Measurements from ENCODE around the gene DLGAP1. TPM values are rescaled to one million over a fixed set of nuclear protein-coding genes. Genes with fewer than 3 reads are reported as not detected.
"Not testable (repeated sequence)": the region's sequence is repeated elsewhere in the genome, so short reads cannot be mapped to it uniquely, and the experiment has no call there.

Gene DLGAP1
- not detected for total RNA-seq
- total RNA-seq (2013): 0.32 TPM

- no peaks in the 10 kb centered on the region for H3K4me1 ChIP-seq (ENCODE audit: control insufficient read depth, insufficient read depth, low read length)
- no peak within 1 kb of the TSS for H3K27ac ChIP-seq (ENCODE audit: low read length)
- TF ChIP-seq, protein P1, sequence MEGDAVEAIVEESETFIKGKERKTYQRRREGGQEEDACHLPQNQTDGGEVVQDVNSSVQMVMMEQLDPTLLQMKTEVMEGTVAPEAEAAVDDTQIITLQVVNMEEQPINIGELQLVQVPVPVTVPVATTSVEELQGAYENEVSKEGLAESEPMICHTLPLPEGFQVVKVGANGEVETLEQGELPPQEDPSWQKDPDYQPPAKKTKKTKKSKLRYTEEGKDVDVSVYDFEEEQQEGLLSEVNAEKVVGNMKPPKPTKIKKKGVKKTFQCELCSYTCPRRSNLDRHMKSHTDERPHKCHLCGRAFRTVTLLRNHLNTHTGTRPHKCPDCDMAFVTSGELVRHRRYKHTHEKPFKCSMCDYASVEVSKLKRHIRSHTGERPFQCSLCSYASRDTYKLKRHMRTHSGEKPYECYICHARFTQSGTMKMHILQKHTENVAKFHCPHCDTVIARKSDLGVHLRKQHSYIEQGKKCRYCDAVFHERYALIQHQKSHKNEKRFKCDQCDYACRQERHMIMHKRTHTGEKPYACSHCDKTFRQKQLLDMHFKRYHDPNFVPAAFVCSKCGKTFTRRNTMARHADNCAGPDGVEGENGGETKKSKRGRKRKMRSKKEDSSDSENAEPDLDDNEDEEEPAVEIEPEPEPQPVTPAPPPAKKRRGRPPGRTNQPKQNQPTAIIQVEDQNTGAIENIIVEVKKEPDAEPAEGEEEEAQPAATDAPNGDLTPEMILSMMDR (IDR thresholded peaks at IDR 0.05): no peak
- H3K4me3 ChIP-seq (ENCODE audit: low read length): no peak within 1 kb of the TSS
- DNase-seq (no peak), ATAC-seq (no peak)
- WGBS (ENCODE audit: insufficient coverage): 5% methylated on average over 73 of the region's 75 CpGs
- H3K4me3 Mint-ChIP-seq: no peak within 1 kb of the TSS
- peaks cover 11% of the 10 kb centered on the region for H3K27me3 ChIP-seq (ENCODE audit: control insufficient read depth, insufficient read depth, low read length)
- no peak within 1 kb of the TSS for H3K27ac Mint-ChIP-seq
- H3K4me1 Mint-ChIP-seq: no peaks in the 10 kb centered on the region
- H3K9me3 ChIP-seq (ENCODE audit: control insufficient read depth, insufficient read depth, low read length): peaks cover 5% of the 10 kb centered on the region
- H3K36me3 Mint-ChIP-seq: peaks cover 15% of the 10 kb centered on the region
- peaks cover 15 to 36% of the 10 kb centered on the region in 2 donors for H3K27me3 Mint-ChIP-seq (ENCODE audit: low read depth in 2 of 2)
- intact Hi-C loops (cut with micrococcal nuclease): no loop called here
- no peaks in the 10 kb centered on the region for H3K36me3 ChIP-seq (ENCODE audit: control insufficient read depth, insufficient read depth, low read length)
- H3K9me3 Mint-ChIP-seq: peaks cover 9 to 17% of the 10 kb centered on the region in 2 donors
Observed at GRCh38 chr18:4455113-4455811, at the start of gene DLGAP1. Gene DLGAP1 (minus strand): TSS chr18:4455307.

DNA sequence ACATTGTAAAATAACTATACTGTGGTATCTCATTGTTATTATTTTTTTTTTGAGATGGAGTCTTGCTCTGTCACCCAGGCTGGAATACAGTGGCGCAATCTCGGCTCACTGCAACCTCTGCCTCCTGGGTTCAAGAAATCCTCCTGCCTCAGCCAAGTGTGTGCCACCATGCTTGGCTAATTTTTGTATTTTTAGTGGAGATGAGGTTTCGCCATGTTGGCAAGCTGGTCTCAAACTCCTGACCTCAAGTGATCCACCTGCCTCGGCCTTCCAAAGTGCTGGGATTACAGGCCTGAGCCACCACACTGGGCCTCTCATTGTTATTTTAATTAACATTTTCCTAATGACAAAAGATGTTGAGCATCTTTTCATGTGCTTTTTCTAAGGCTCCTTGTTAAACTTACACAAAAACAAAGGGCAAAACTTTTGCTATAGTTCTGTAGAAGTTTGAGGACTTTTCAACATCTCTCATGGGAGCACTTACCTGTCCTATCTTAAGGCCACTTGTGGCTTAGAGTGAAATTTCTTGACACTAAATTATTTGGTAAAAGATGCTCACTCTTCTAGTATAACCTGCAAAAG, 39.7 kb upstream of the DLGAP1 start:
- DNase-seq; H3K4me3 Mint-ChIP-seq; H3K27me3 Mint-ChIP-seq (ENCODE audit: low read depth in 2 of 2); H3K27ac ChIP-seq (ENCODE audit: low read length); H3K36me3 ChIP-seq (ENCODE audit: control insufficient read depth, insufficient read depth, low read length); intact Hi-C loops (cut with micrococcal nuclease); H3K27me3 ChIP-seq (ENCODE audit: control insufficient read depth, insufficient read depth, low read length); H3K4me3 ChIP-seq (ENCODE audit: low read length); H3K4me1 Mint-ChIP-seq; H3K27ac Mint-ChIP-seq; H3K36me3 Mint-ChIP-seq; H3K9me3 ChIP-seq (ENCODE audit: control insufficient read depth, insufficient read depth, low read length); ATAC-seq; H3K4me1 ChIP-seq (ENCODE audit: control insufficient read depth, insufficient read depth, low read length): not testable (repeated sequence)
- peaks cover 12% of the 10 kb centered on the region in 2 donors for H3K9me3 Mint-ChIP-seq
- WGBS (ENCODE audit: insufficient coverage): 87% methylated on average over 4 of the region's 4 CpGs

DNA sequence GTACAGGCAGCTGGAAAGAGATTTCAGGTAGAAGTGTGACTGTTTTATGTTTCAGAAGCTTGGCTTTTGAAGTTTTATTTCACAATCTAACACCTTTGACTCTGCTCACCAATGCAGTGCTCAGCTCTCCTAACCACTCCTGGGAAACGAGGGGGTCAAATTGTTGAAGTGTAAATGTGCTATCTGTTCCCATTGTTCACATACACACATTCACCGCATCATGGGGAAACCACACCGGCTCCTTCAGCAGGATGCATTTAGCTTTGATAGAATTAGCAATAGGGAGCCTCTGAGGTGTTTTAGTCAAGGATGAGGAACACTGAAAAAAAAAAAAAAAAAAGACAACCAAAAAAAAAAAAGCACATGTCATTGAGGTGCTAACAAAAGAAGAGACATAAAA, 13.4 kb upstream of the DLGAP1 start:
- Mint-ChIP-seq H3K4me1 (no peaks in the 10 kb centered on the region), H3K4me3 (no peak overlapping the region), H3K36me3 (no peaks in the 10 kb centered on the region), H3K27ac (no peak overlapping the region), H3K27me3 (ENCODE audit: low read depth in 2 of 2) (no peaks in the 10 kb centered on the region), H3K9me3 (peaks cover 4 to 6% of the 10 kb centered on the region in 2 donors)
- no CpG with 5 or more reads among the region's 3 CpGs for WGBS (ENCODE audit: insufficient coverage)
- Histone ChIP-seq H3K9me3 (ENCODE audit: control insufficient read depth, insufficient read depth, low read length) (no peaks in the 10 kb centered on the region), H3K27me3 (ENCODE audit: control insufficient read depth, insufficient read depth, low read length) (no peaks in the 10 kb centered on the region), H3K4me3 (ENCODE audit: low read length) (no peak overlapping the region), H3K36me3 (ENCODE audit: control insufficient read depth, insufficient read depth, low read length) (no peaks in the 10 kb centered on the region), H3K27ac (ENCODE audit: low read length) (no peak overlapping the region), H3K4me1 (ENCODE audit: control insufficient read depth, insufficient read depth, low read length) (no peaks in the 10 kb centered on the region)
- intact Hi-C loops (cut with micrococcal nuclease): no loop called here
- ATAC-seq: no peak
- DNase-seq: no peak
- TF ChIP-seq, protein P1 (IDR thresholded peaks at IDR 0.05): no peak

DNA sequence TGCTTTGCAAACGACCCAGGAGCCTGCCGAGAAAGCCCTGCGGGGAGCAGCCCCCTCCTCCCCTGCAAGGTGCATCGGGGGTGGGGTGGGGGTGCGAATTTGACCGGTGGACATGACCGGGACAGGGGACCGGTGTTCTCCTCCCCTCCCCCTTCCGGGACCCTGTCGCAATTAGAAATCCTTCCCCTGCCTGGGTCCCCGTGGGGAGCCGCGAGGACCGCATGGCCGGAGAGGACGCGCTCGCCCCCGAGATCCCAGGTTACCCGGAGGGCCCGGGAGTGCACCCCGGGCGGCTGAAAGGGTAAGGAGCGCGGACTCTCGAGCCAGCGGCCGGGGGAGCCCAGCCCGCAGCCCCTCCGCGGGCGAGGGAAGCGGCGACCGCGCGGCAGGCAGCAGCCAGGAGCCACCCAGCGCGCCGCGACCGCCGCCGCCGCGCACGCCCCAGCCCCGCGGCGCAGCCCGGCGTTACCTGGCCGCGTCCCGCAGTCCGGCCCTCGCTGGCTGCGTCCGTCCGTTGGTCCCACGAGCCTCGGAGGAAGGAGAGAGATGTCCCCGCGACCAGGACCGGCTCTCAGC, 482 bp downstream of the DLGAP1 start:
- Mint-ChIP-seq H3K27me3 (ENCODE audit: low read depth in 2 of 2) (peaks cover 15 to 40% of the 10 kb centered on the region in 2 donors), H3K4me3 (no peak overlapping the region), H3K27ac (no peak overlapping the region), H3K4me1 (no peaks in the 10 kb centered on the region), H3K36me3 (peaks cover 15% of the 10 kb centered on the region), H3K9me3 (peaks cover 3 to 14% of the 10 kb centered on the region in 2 donors)
- TF ChIP-seq, protein P1 (IDR thresholded peaks at IDR 0.05): no peak
- peaks cover 5% of the 10 kb centered on the region for H3K9me3 ChIP-seq (ENCODE audit: control insufficient read depth, insufficient read depth, low read length)
- WGBS (ENCODE audit: insufficient coverage): 5% methylated on average over 65 of the region's 65 CpGs
- ATAC-seq: no peak
- no peaks in the 10 kb centered on the region for H3K4me1 ChIP-seq (ENCODE audit: control insufficient read depth, insufficient read depth, low read length)
- no peaks in the 10 kb centered on the region for H3K36me3 ChIP-seq (ENCODE audit: control insufficient read depth, insufficient read depth, low read length)
- H3K27me3 ChIP-seq (ENCODE audit: control insufficient read depth, insufficient read depth, low read length): peaks cover 11% of the 10 kb centered on the region
- H3K4me3 ChIP-seq (ENCODE audit: low read length): no peak overlapping the region
- H3K27ac ChIP-seq (ENCODE audit: low read length): no peak overlapping the region
- intact Hi-C loops (cut with micrococcal nuclease): no loop called here
- DNase-seq: no peak
